Umbilical cord (tissue), 2 donors: ENCODE measurements around the gene CLEC18B. TPM values are rescaled to one million over a fixed set of nuclear protein-coding genes. Genes with fewer than 3 reads are reported as not detected.
A peak's percentile ranks its signal among the peaks of the same experiment; 100 is the strongest.
"Not testable (repeated sequence)": the region's sequence is repeated elsewhere in the genome, so short reads cannot be mapped to it uniquely, and the experiment has no call there.

Experiments
- DNase-seq: peaks from one replicate; pipeline ENCODE4 v3.0.0-alpha.2; 2015; ENCODE audit warnings: low spot score
- total RNA-seq: library from RNA; depleted of rRNA; stranded (reverse); fragments of >200 nt; gene quantifications from one replicate; pipeline ENCODE4 v1.2.3, GENCODE V29; 2014; ENCODE audit warnings: low replicate concordance; ENCODE audit not compliant: insufficient read depth

The CLEC18B gene
- total RNA-seq, 1 donor from 2014 or later: 7.2 TPM

DNA sequence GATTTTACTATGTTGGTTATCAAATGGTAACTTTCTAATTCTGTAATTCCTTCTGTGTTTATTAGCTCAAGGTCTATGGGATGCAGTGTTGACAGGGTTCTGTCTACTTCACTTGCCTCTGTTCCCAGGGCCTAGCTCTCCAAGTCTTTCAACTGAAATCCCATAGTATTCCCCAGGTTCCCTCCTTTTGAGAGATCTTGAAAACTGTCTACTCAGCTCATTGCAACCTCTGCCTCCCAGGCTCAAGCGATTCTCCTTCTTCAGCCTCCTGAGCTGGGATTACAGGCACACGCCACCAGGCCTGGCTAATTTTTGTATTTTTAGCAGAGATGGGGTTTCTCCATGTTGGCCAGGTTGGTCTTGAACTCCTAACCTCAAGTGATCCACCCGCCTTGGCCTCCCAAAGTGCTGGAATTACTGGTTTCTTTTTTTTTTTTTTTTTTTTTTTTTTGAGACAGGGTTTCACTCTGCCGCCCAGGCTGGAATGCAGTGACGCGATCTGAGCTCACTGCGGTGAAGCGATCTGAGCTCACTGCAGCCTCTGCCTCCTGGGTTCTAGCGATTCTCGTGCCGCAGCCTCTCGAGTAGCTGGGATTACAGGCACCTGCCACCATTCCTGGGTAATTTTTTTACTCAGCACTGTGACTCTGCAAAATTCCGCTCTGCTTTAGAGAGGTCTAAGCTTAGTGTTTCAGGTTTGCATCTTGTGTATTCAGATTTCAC lies 22.5 kb upstream of the CLEC18B start:
- not testable (repeated sequence) for DNase-seq

DNA sequence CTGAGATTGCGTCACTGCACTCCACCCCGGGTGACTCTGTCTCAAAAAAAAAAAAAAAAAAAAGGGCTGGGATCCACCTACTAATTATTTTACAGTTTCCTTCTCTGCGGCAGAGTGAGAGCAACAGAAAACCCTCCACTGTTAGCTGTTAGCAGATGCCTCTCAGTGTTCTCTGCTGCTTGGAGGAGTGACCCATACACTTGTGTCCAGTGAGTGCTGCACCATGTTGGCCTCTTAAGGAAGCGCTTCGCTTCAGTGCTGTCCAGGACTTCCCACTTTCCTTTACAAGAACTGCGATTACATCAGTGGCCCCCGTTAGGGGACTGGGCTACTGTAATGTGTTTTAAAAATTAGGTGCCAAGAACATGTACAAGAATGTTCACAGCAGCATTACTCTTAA lies 18.4 kb upstream of the CLEC18B start:
- DNase-seq: no peak

DNA sequence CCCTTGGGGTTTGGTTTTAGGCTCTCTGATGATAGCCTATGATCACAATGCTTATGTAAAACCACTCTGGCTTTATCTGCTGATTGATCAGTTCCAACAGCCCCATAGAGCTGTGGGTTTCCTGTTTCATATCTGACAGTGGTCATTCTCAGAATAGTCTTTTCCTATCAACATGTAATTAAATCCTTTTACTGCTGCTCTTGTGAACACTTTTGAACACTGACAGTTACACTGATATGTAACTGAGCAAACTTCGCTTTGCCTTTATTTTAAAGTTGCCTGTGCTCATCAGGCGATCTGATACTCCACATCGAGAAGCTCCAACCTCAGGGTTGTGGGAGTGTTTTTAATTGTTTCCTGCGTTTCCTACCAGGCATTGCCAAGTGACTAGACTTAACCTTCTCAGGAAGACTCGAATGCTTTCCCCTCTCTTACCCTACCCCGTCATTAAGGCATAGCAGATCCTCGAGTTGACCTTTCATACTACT lies 17.3 kb upstream of the CLEC18B start:
- no peak for DNase-seq

DNA sequence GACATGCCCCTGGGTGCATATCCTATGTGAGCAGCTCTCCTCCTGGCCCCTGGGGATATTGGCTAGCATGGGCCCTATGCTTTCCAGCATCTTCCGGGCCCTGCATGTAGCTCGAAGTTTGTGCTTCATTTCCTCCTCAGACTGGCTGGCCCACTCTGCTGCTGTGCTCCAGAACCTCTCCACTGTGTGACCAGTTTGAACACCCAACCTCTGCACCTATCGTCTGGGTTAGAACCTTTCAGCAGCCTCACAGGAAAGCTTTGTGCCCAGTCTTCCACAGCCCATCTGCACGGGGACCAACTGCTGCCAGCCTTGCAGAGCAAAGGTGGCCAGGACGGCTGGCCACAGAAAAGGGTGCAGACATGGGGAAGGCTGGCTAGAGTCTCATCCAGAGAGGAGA lies 10.2 kb upstream of the CLEC18B start:
- no peak for DNase-seq

DNA sequence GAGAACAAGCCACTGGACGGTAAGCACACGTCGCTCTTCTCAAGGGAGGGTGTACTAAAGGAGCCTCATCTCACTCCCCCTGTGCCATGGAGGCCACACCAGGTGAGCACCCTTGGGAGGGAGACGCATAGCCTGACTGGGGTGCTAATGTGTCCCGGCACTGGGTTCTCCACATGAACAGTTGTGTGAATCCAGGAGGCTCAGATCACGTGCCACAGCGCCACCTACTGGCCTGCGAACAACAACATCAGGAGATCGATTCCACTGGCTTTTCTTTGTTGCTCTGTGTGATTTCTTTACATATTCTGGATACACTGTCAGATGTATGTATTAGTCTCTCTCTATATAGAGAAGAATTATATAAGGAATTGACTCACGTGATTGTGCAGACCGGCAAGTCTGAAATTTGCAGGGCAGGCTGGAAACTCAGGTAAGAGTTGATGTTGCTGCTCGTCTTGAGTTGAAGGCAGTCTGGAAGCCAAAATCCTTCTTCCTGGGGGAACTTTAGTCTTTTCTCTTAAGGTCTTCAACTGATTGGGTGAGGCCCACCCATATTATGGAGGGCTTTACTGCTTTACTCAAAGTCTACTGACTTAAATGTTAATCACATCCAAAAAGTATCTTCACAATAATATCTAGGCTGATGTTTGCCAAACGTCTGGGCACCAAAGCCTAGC lies 8.9 kb upstream of the CLEC18B start:
- peak; percentile 27 for DNase-seq

DNA sequence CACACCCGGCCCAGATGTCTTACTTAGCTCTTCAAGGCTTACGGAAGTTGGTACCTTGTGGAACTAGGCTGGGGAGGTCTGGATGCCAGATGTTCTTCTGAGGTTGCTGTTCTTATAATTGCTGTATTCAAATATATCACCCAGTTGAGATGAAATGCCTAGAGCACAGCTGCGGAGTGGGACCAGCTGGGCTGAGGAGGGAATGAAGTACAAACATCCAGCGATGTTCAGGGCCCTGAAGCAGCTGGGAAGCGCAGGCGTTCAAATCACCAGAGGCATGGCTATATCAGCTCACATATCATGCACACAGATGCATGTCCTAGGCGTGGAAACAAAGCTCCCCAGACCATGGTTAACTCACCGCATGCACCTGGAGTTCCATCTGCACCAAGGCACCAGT lies 7.2 kb upstream of the CLEC18B start:
- not testable (repeated sequence) for DNase-seq

DNA sequence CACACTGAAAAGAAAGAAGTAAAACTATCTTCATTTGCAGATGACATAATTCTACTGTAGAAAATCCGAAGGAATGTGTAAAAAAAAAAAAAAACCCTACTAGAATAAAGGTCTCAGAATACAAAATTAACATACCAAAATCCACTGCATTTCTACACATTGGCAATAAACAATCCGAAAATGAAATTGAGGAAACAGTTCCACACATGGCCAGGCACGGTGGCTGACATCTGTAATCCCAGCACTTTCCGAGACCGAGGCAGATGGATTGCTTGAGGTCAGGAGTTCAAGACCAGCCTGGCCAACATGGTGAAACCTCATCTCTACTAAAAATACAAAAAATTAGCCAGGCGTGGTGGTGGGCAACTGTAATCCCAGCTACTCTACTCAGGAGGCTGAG lies 4.5 kb upstream of the CLEC18B start:
- DNase-seq: not testable (repeated sequence)

DNA sequence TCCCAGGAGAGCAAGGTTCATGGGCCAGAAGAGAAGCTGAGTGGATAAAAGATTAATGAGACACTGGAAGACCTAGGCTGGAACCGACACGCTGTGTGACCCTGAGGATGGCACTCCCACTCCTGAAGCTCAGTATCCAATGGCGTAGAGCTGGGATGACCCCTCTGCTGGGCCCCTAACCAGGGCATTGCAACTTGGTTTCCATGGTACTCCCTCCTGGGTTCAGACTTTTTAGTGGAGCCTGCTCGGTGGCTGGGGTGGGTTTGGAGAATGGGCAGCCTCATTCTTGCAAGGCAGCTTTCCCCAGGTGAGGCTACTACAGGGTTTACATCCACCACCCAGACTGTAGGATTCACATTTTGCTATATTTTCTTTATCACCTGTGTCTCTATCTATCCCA lies 2.4 kb upstream of the CLEC18B start:
- DNase-seq: not testable (repeated sequence)

DNA sequence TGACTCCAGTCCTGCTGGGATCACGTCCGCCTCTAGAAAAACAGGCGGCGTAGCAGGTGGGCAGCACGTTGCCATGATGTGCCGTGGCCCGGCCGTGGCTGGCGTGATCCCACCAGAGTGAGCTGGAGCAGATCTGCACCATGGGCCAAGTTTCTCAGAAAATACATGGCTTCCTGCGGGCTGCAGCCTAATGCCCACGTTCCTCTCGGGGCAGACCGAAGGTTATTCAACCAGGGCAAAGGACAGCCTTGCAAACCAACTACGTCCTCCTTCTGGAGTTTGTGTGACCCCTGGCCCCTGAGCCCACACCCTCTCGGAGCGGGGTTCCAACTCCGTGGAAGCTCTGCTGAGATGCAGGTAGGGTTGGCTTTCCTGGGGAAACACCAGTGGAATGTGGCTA lies 808 bp upstream of the CLEC18B start:
- DNase-seq: not testable (repeated sequence)

DNA sequence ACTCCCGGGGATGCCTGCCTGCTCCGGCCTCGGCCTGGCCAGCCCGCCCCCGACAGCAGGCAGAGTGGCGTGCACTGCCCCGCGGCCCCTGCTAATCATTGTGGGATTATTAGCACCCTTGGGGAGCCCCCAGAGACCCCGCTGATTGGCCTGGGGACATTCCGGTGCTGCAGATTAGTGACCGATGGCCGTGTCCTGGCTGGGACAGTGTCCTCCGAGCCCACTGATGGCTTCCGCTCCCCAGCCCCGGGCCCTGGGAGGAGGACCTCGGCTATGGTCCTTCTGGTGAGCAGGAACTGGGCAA lies 156 bp upstream of the CLEC18B start:
- DNase-seq: not testable (repeated sequence)

DNA sequence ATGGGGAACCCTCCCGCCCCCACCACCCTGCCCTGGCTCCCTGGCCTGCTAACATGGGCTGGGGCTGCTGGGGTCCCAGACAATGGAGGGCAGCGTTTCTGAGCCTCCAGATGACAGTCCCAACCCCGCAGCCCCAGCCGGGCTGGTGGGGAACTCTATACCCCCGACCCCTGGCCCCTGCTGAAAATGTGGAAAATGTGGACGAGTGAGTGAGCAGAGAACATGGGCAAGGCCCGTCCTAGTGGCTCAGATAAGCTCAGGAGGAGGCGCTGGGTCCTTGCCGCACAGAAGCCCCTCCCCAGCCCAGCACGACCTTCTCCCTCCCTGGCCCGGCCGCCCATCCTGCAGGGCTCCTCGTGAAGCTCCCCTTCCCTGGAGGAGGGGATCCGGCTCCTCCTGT lies 1.5 kb downstream of the CLEC18B start:
- not testable (repeated sequence) for DNase-seq

DNA sequence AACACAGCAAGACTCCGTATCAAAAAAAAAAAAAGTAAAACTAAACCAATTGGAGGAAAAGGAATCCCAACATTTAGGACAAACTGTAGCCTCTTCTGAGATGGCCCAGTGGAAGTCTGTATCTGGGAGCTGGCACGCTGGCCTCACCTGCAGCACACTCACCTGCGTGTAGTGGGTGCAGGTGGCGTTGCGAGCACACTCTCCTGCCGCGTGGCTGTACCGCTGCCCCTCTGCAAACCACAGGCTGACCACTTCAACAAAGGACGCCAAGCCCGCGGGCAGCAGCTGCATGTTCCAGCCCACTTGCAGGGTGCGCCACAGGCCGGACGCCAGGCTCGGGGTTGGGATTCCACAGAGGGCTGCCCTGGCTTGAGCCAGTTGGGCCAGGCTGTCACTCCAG lies 3.4 kb downstream of the CLEC18B start:
- not testable (repeated sequence) for DNase-seq

DNA sequence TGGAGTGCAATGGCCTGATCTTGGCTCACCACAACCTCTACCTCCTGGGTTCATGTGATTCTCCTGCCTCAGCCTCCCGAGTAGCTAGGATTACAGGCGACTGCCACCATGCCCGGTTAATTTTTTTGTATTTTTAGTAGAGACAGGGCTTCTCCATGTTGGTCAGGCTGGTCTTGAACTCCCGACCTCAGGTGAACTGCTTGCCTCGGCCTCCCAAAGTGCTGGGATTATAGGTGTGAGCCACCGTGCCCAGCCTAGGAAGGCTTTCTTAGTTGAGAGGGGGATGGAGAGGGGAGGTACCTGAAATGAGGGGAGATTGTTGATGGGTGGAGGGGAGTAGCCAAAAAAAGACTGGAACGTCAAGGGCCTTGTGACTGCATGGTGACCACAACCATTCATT lies 7.4 kb downstream of the CLEC18B start:
- not testable (repeated sequence) for DNase-seq

DNA sequence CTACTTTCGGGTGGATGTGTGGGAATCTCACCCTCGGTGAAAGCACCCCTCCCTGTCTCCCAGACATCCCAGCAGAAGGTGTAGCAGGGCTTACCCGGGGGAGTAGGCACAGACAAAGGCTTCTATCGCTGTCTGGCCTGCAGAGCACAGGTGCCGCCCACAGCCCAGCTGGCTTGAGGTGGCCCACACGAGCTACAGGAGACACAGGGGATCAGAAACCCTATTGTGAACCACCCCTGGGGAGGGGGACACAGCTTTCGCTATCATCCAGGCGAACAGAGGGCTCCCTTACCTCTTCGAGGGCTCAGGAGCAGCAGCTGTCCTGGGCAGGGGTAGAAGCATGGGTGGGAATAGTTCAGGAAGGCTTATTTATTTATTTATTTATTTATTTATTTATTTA lies 7.8 kb downstream of the CLEC18B start:
- DNase-seq: not testable (repeated sequence)

DNA sequence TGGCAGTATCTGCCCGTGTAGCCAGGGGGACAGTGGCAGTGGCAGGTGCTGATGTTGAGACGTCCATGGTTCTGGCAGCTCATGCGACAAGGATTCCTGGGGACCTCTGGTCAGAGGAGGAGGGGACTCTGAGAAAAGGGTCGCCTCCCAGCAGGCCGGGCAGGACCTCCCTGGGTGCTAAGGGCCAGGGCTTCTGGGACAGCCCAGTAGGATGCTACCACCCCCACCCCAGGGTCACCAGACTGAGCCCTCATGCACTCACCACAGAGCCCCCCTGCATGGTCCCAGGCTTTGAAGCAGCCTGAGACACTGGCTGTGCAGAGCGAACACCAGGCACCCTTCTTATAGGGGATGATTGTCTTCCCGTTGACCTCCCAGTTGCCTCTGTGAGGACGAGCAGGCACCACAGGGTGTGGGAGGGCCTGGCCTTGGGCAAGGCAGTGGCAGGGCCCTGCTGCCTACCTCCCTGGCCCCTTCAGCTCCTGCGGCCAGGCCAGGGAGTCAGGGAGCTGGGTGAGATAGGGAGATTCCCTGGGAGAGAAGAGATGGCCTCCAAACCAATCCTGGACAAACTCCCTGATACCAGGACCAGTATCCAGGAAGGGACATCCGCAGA lies 8.4 kb downstream of the CLEC18B start:
- not testable (repeated sequence) for DNase-seq

DNA sequence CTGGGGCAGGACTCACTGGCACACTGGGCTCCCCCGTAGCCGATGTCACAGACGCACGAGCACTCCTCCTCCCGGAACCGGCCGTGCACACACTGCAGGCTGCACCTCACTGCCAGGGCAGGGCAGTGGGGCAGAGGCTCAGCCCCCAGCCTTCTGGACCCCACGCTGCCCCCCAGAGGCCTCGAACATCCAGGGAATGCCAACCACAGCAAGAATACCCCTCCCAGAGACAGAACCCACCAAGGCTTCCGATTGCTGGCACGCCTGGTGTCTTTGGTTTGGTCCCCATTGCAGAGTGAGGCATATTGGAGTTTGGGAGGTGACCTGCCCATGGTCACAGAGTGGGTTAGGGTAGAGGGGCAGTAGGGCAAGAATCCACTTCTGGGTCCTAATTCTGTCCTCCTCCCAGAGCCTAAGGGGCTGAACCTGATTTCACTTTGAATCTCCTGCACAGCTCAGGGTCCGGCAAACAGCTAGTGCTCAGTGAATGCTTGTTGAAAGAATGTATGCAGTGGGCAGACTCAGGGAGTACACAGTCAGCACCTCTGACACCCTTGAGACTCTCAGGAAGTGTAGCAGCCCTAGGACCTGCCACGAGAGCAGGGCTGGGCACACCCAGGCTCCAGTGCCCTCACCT lies 9.0 kb downstream of the CLEC18B start:
- DNase-seq: not testable (repeated sequence)

DNA sequence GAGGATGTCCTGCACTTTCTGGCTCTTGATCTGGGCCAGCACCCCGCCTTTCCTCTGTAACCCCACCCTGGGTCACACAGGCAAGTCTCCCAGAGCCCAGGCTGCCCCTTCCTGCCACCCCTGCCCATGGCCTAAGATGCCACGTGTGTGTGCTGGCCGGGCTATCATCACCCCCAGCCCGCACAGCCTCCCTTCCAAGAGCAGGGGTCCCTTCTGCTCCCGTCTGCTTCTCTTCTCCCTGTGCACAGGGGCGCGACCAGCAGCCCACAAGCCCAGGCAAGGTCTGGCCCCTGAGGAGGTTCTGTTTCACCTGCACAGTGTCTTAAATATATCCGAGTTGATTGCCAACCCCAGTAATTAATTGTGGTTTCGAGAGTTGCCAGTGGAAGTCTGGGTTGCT lies 10.3 kb downstream of the CLEC18B start:
- not testable (repeated sequence) for DNase-seq

DNA sequence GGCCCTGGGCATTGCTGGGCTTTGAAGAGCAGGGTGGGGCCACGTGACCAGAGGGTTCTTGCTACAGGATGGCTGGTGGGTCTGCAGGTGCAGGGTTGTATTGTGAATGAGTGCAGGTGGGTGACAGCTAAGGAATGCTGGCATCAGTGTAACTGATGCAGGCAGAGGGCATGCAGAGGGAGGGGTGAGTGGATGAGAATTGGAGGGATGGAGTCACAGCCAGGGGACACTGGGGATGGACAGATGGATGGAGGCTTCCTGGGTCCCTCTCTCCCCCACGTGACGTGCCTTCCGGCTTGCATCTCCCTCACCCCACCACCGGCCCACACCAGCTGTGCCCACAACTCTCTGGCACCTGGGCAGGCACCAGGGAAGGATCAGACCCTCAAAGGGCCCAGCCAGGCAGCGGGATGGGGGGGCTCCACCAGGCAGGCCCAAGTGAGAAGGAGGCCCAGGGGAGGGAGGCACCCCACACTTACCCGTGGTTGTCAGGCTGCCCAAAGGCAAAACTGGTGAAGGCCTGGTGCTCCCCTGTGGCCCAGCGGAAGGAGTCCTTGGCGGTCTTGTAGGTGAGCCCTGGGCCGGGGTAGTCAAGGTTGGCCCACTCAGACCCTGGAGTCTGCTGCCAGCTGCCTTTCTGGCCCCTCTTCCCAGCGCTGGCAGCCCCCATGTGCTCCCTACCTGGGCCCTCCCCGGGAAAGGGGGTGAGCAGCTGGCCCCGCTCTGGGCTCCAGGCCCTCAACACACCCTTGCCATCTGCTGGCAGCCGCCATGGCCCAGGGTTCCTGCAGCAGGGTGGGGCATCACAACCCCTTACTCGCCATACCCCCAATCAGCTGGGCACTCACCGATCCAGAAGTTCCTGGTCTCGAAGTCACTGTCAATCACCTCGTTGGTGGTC lies 11.0 kb downstream of the CLEC18B start:
- DNase-seq: not testable (repeated sequence)

DNA sequence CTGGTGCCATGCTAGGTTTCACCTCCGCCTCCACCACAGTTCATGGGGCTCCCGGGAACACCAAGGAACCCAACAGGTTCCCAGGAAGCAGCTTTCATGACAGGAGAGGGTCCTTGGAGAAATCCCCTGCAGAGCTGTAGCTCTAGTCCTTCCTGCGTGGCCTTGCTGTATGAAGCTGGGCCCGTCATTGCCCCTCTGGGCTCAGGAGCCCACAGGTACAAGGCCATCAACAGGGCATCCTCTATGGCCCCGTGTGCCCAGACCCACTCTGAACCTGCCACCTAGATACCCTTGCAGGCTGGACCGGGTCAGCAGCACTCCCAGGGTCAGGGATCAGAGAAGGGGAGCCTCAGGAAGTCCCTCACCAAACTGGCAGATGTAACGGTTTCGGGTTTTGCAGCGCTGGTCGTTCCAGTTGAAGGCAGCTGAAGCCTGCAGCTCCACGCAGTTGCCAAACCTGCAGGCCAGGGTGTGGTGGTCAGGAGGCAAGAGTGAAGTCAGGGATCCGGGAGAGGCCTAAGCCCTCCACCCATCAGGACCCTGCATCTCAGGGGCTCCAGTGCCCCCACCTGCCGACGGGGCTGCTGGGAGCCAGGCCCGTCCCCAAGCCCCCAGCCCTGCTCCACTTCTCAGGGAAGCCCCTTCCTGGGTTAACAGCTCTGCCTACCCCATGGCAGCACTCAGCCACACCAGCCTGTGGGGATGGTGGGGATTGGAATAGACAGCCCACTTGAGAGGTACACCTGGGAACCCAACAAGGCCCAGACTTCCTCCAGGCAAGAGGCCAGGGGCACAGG lies 11.9 kb downstream of the CLEC18B start:
- not testable (repeated sequence) for DNase-seq

DNA sequence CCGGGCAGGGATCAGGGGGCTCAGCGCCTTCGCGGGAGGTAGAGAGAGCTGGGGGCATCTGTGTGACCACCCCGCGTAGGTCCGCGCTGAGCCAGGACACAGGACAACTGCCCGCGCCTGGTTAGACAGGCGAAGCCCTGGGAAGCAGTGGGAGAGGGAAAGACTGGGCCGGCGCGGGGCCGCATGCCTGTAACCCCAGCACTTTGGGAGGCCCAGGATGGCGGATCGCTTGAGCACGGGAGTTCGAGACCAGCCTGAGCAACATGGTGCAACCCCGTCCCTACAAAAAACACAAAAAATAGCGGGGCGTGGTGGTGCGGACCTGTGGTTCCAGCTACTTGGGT lies 13.9 kb downstream of the CLEC18B start:
- peak; percentile 5 for DNase-seq
